Measurements from ENCODE around the gene TMTC2. TPM values are rescaled to one million over a fixed set of nuclear protein-coding genes. Genes with fewer than 3 reads are reported as not detected.

Gene TMTC2
- total and polyA plus RNA-seq, 2 experiments from 2014 or later = 1.5 to 12.0 TPM

DNA sequence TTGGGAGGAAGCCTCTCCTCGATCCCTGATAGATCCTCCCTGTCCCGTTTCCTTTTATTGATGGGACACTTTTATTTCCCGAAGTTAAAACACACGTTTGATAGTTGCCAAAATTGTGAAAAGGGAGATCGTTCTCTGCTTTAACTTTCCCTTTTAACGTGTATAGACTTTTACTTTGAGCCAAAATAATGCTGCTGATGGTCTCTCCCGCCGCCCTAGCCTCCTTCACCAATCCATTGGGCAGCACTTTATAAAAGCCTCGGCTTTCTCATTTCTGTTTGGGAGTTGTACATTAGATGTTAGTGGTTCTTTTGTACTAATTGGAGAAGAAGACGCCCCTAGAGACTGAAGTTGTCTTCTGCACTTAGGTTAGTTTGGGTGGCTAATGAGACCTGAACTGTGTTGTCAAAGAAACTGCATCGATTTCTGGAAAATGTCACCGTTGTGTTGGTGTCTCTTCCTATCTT, 1.4 kb downstream of the TMTC2 start:
- peak overlapping the region; percentile 94 for H2AFZ ChIP-seq
- H3K9me2 ChIP-seq (replicated peaks; ENCODE audit: insufficient read depth) = no peaks in the 10 kb centered on the region
- WGBS (ENCODE audit: low lambda C conversion rate, missing lambda C conversion rate) = 9% methylated on average over 12 of the region's 12 CpGs
- no peaks in the 10 kb centered on the region for H3K27me3 ChIP-seq
- peaks cover 7% of the 10 kb centered on the region for H3K4me1 ChIP-seq (ENCODE audit: insufficient read depth)
- no peaks in the 10 kb centered on the region for H3K36me3 ChIP-seq (replicated peaks; ENCODE audit: insufficient read depth, low read depth)
- H3K4me3 ChIP-seq = peak overlapping the region; percentile 79
- H3K79me2 ChIP-seq = peaks cover 6% of the 10 kb centered on the region
- peak overlapping the region; percentile 97 for H3K27ac ChIP-seq
- no peaks in the 10 kb centered on the region for H4K20me1 ChIP-seq (ENCODE audit: insufficient read depth, poor library complexity, severe bottlenecking)
- DNase-seq (ENCODE audit: low spot score) = peak; percentile 10
- no peak for TF ChIP-seq EZH2 (IDR thresholded peaks at IDR 0.05; ENCODE audit: borderline replicate concordance)
- TF ChIP-seq, protein P1, sequence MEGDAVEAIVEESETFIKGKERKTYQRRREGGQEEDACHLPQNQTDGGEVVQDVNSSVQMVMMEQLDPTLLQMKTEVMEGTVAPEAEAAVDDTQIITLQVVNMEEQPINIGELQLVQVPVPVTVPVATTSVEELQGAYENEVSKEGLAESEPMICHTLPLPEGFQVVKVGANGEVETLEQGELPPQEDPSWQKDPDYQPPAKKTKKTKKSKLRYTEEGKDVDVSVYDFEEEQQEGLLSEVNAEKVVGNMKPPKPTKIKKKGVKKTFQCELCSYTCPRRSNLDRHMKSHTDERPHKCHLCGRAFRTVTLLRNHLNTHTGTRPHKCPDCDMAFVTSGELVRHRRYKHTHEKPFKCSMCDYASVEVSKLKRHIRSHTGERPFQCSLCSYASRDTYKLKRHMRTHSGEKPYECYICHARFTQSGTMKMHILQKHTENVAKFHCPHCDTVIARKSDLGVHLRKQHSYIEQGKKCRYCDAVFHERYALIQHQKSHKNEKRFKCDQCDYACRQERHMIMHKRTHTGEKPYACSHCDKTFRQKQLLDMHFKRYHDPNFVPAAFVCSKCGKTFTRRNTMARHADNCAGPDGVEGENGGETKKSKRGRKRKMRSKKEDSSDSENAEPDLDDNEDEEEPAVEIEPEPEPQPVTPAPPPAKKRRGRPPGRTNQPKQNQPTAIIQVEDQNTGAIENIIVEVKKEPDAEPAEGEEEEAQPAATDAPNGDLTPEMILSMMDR (IDR thresholded peaks at IDR 0.05; ENCODE audit: poor library complexity) = peak; percentile 18
- H3K9me3 ChIP-seq (ENCODE audit: low read depth) = no peaks in the 10 kb centered on the region
- H3K4me2 ChIP-seq = peak overlapping the region; percentile 78

DNA sequence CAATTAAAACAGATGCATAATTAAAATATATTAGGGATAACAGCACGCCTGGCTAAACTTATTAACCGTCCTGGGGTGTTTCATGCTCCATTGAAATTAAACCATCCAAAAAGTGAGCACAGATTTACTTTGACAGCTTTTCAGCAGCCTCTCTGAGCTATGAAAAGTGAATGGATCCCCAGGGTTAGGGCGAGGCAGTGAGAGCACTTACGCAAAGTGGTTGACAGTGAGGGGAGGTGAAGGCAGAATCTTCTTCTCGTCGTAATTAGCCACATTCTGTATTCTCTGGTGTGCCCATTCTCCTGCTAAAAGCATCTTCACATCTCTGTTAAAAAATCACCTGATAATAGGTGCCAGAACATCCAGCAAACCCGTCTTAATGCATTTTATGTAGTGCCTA, 1.9 kb downstream of the TMTC2 start:
- Histone ChIP-seq H3K4me2 (peak overlapping the region; percentile 78), H3K9me2 (replicated peaks; ENCODE audit: insufficient read depth) (no peaks in the 10 kb centered on the region), H2AFZ (no peak overlapping the region), H3K27me3 (no peaks in the 10 kb centered on the region), H3K36me3 (replicated peaks; ENCODE audit: insufficient read depth, low read depth) (no peaks in the 10 kb centered on the region), H3K4me3 (no peak overlapping the region), H4K20me1 (ENCODE audit: insufficient read depth, poor library complexity, severe bottlenecking) (no peaks in the 10 kb centered on the region), H3K27ac (no peak overlapping the region), H3K79me2 (peaks cover 6% of the 10 kb centered on the region), H3K4me1 (ENCODE audit: insufficient read depth) (peaks cover 7% of the 10 kb centered on the region), H3K9me3 (ENCODE audit: low read depth) (no peaks in the 10 kb centered on the region)
- no peak for DNase-seq (ENCODE audit: low spot score)
- 46% methylated on average over 7 of the region's 7 CpGs for WGBS (ENCODE audit: low lambda C conversion rate, missing lambda C conversion rate)
- TF ChIP-seq EZH2phosphoT487 (IDR thresholded peaks at IDR 0.05; ENCODE audit: low read depth, severe bottlenecking, unreplicated experiment) (no peak), EZH2 (IDR thresholded peaks at IDR 0.05; ENCODE audit: borderline replicate concordance) (no peak)
- TF ChIP-seq, protein P1 (IDR thresholded peaks at IDR 0.05; ENCODE audit: poor library complexity) = no peak

DNA sequence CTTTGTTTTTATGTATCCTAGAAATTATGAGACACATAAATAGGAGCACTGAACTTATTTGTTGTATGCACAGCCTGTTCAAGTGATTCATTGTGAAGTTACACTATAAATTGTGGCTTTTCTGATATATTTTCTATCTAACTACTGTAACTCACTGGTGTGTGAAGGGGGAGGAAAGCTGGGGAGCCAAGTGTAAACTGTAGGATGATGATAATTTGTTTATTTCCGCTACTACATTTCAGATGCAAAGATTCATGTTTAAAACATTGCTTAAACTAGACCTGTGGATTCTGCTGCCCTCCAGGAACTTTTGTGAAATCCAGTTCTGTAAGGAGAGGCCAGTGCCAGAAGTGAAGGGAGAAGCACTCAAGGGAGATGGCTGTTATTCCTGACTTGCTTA, 3.3 kb downstream of the TMTC2 start:
- TF ChIP-seq, protein P1 (IDR thresholded peaks at IDR 0.05; ENCODE audit: poor library complexity) = no peak
- no peak for TF ChIP-seq EZH2phosphoT487 (IDR thresholded peaks at IDR 0.05; ENCODE audit: low read depth, severe bottlenecking, unreplicated experiment)
- TF ChIP-seq EZH2 (IDR thresholded peaks at IDR 0.05; ENCODE audit: borderline replicate concordance) = no peak
- Histone ChIP-seq H3K4me1 (ENCODE audit: insufficient read depth) (peaks cover 7% of the 10 kb centered on the region), H2AFZ (no peak overlapping the region), H4K20me1 (ENCODE audit: insufficient read depth, poor library complexity, severe bottlenecking) (no peaks in the 10 kb centered on the region), H3K27ac (no peak overlapping the region), H3K4me2 (peak overlapping the region; percentile 78), H3K9me2 (replicated peaks; ENCODE audit: insufficient read depth) (no peaks in the 10 kb centered on the region), H3K9me3 (ENCODE audit: low read depth) (no peaks in the 10 kb centered on the region), H3K27me3 (no peaks in the 10 kb centered on the region), H3K36me3 (replicated peaks; ENCODE audit: insufficient read depth, low read depth) (no peaks in the 10 kb centered on the region), H3K4me3 (no peak overlapping the region), H3K79me2 (peaks cover 6% of the 10 kb centered on the region)
- 97% methylated on average over 1 of the region's 1 CpG for WGBS (ENCODE audit: low lambda C conversion rate, missing lambda C conversion rate)
- DNase-seq (ENCODE audit: low spot score) = no peak

DNA sequence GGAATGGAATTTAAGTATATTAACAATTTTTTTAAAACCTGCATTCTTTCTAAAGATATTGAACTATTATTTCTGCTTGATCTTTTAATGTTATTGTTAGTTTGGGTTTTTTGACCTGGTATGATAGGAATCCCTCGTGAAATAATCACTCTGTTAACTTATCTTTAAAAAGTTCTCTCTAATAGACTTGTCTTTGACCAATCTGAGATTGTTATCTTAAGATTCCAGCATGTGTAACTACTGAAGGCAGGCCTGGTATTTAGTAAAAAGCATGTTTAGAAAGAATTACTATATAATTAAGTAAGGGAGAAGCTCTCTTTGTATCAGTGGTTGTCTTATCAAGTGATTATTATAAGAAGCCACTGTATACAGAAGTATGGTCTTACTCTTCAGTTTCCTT, 4.8 kb downstream of the TMTC2 start:
- Histone ChIP-seq H2AFZ (no peak overlapping the region), H3K27me3 (no peaks in the 10 kb centered on the region), H3K4me2 (peak overlapping the region; percentile 78), H3K4me3 (no peak overlapping the region), H3K79me2 (peaks cover 6% of the 10 kb centered on the region), H3K4me1 (ENCODE audit: insufficient read depth) (peaks cover 7% of the 10 kb centered on the region), H3K36me3 (replicated peaks; ENCODE audit: insufficient read depth, low read depth) (no peaks in the 10 kb centered on the region), H3K27ac (no peak overlapping the region), H3K9me2 (replicated peaks; ENCODE audit: insufficient read depth) (no peaks in the 10 kb centered on the region), H4K20me1 (ENCODE audit: insufficient read depth, poor library complexity, severe bottlenecking) (no peaks in the 10 kb centered on the region), H3K9me3 (ENCODE audit: low read depth) (no peaks in the 10 kb centered on the region)
- TF ChIP-seq EZH2phosphoT487 (IDR thresholded peaks at IDR 0.05; ENCODE audit: low read depth, severe bottlenecking, unreplicated experiment) = no peak
- TF ChIP-seq EZH2 (IDR thresholded peaks at IDR 0.05; ENCODE audit: borderline replicate concordance) = no peak
- TF ChIP-seq, protein P1 (IDR thresholded peaks at IDR 0.05; ENCODE audit: poor library complexity) = no peak
- DNase-seq (ENCODE audit: low spot score) = no peak
- 33% methylated on average over 1 of the region's 1 CpG for WGBS (ENCODE audit: low lambda C conversion rate, missing lambda C conversion rate)

All from hepatocyte (in vitro differentiated cells).